ENCODE results near the gene RBM46.

The RBM46 gene

GRCh38 chr4:154781126-154781982 is at the start of gene RBM46:
Gene RBM46, plus strand, starts transcription at chr4:154781272. Its CDS starts 15,481 bp downstream, at chr4:154796753.
- peak in 2 of 10 donors; percentile 71 to 75 for DNase-seq
- intact Hi-C loops (cut with DNase I): no loop called here

DNA sequence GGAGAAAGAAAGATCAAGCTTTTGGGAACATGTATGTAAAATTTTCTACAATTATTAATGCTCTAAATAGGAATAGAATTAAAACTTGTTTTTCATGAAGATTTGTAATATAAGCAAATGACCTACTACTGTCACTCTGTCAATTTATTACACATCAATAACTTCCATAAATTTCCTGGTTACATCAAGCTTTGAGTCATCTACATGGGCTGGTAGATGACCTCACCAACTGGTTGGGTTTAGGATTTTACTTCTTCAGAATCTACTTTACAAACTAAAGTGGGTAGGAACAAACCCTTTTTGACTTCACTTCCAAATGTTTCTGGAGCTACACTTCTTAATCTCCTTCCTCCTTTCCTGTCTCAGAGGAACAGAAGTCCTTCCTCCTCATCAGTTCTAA is 49.3 kb upstream of the RBM46 start:
- no peak for DNase-seq
- intact Hi-C loops (cut with DNase I): no loop called here

DNA sequence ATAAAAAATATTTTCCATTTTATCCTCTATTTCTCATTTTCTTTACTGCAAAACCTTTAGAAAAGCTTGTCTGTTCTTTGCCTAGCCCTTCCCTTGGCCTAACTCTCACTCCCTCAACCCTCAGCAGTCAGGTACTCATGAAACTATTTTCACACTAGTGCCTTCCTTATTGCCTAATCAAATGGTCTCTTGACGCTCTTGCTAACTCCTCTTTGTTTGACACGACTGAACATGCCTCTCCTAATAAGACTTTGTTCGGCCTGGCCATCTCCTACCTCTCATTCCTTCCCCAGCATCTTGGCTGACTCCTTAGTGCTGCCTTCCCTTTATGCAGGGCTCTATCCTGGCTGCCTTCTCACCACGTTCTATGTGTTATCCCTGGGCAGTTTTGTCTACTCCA is 48.4 kb upstream of the RBM46 start:
- intact Hi-C loops (cut with DNase I): no loop called here
- no peak for DNase-seq

DNA sequence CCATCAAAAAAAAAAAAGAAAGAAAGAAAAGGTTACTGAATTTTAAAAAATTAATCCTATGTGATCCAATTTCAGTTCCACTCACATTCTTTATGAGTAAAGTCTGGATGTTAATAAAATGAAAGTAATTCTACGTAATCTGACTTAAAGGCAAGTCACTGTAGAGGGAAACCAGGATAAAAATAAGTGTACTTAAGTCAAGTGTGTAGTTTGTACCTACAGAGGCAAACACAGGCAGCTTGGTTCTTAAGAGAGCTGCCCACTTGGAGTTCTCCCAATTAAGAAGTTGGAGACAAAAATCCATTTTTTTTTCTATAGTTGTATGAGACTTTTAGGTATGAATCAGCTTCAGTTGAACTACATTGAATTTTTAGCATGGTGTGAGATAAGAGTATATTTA is 44.3 kb upstream of the RBM46 start:
- DNase-seq: no peak
- intact Hi-C loops (cut with DNase I): no loop called here

- intact Hi-C loops (cut with DNase I): no loop called here
- DNase-seq: no peak
Observed at GRCh38 chr4:154738426-154738825, 42.6 kb upstream of the RBM46 start.

- DNase-seq: no peak
- intact Hi-C loops (cut with DNase I): no loop called here
Observed at GRCh38 chr4:154739111-154739510, 42.0 kb upstream of the RBM46 start.

- peak in 1 of 10 donors; percentile 69 for DNase-seq
- intact Hi-C loops (cut with DNase I): no loop called here
Observed at GRCh38 chr4:154740462-154740861, 40.6 kb upstream of the RBM46 start.

GRCh38 chr4:154741131-154741665 is 39.9 kb upstream of the RBM46 start:
- no peak for DNase-seq
- intact Hi-C loops (cut with DNase I): no loop called here

GRCh38 chr4:154741922-154742850 is 38.9 kb upstream of the RBM46 start:
- DNase-seq: peak in 7 of 10 donors; percentile 15 to 82 (median 43)
- intact Hi-C loops (cut with DNase I): no loop called here

DNA sequence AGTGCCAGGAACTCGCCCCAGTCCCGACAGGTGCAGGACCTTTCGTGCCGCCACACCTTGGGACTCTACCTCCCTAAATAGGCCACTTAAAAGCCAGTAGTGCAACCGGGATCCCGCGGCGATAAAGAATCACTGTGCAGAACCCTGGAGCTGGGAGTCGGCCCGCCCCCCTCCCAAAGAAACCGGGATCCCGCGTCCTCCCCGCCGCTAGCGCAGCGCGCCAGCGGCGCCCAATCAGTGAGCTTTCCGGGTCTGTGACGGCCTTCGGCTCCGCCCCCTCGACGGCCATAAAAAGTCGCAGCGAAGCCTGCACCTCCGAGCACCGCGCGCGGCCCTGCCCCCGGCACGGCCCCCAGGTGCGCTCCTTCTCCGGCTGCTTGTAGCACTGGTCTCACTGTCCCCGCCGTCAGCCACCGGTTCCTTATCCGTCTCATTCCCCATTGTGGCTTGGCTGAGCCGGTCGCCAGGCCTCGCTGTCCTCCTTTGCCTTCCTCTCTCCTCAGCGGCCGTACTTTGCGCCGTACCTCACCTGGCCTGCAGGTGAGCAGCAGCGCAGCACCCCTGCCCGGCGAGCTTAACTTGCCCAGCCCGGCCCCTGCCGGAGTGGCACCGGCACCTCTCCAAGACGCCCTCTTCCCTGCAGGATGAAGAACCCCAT is 37.3 kb upstream of the RBM46 start, which contains the start of gene LRAT:
Gene LRAT (plus strand): TSS at position 318 of the 658 bp plus-strand sequence. CDS start 327 bp downstream, at position 645.
- peak in 7 of 10 donors; percentile 25 to 91 (median 64) for DNase-seq
- intact Hi-C loops (cut with DNase I): no loop called here

DNA sequence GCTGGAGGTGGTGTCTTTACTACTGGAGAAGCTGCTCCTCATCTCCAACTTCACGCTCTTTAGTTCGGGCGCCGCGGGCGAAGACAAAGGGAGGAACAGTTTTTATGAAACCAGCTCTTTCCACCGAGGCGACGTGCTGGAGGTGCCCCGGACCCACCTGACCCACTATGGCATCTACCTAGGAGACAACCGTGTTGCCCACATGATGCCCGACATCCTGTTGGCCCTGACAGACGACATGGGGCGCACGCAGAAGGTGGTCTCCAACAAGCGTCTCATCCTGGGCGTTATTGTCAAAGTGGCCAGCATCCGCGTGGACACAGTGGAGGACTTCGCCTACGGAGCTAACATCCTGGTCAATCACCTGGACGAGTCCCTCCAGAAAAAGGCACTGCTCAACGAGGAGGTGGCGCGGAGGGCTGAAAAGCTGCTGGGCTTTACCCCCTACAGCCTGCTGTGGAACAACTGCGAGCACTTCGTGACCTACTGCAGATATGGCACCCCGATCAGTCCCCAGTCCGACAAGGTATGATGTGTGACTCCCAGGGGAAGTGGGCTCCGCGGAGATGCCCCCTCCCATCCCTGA is 36.6 kb upstream of the RBM46 start:
- intact Hi-C loops (cut with DNase I): no loop called here
- DNase-seq: peak in 2 of 10 donors; percentile 51 to 74

GRCh38 chr4:154757713-154758112 is 23.4 kb upstream of the RBM46 start:
- intact Hi-C loops (cut with DNase I): no loop called here
- peak in 1 of 10 donors; percentile 66 for DNase-seq

DNA sequence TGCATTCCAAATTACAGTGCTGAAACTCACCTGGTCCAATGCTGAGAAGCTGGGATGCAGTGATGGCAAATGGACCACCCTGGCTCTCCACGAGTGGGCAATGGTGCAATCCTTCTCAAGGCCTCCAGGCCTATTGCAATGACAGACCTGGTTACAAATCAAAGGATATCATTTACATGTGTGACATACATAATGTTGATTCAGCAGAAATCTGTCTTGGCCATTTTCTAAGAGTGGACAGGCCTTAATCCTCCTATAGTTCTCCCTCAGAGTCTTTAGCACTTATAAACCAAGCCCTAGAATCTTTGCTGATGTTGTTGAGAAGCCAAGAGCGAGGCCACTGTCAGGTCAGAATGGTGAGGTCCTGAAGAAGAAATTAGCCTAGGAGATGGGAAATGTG is 20.2 kb upstream of the RBM46 start:
- intact Hi-C loops (cut with DNase I): no loop called here
- no peak for DNase-seq

- intact Hi-C loops (cut with DNase I): loop anchor here (10.0 kb wide), 1 partner anchor 223 kb away; the partner anchor contains the start of gene PLRG1
- DNase-seq: no peak
Observed at GRCh38 chr4:154778264-154778663, 2.8 kb upstream of the RBM46 start.

DNA sequence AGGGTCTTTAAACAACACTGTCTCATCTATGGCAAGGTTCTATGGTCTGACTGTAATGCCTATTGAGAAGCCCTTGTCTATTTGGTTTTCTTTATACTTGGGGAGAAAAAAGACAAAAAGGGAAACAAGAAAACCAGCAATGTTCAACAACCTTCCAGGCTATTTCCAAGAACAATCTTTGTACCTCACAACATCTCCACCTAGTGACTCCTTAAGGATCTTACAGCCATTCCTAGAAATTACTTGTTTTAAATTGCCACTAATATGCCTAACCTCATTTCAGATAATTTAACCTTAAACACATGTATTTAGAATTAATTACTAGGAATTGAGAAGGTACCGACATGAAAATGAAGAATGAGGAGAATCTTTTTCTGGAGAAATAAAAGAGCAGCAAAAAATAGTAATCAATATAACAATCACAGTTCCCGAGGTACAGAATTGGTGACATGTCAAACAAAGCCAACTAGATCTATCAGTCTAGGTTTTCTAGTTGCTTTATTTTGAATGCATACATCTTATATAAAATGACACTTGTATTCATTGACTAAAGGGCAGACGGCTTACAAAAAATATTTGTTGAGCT is 1.6 kb upstream of the RBM46 start:
- intact Hi-C loops (cut with DNase I): loop anchor here (1.0 to 10.0 kb wide), 2 partner anchors 92 to 225 kb away; partner anchors contain the start of gene PLRG1
- no peak for DNase-seq

- peak in 1 of 10 donors; percentile 53 for DNase-seq
- intact Hi-C loops (cut with DNase I): no loop called here
Observed at GRCh38 chr4:154781983-154782293, 866 bp downstream of the RBM46 start.

DNA sequence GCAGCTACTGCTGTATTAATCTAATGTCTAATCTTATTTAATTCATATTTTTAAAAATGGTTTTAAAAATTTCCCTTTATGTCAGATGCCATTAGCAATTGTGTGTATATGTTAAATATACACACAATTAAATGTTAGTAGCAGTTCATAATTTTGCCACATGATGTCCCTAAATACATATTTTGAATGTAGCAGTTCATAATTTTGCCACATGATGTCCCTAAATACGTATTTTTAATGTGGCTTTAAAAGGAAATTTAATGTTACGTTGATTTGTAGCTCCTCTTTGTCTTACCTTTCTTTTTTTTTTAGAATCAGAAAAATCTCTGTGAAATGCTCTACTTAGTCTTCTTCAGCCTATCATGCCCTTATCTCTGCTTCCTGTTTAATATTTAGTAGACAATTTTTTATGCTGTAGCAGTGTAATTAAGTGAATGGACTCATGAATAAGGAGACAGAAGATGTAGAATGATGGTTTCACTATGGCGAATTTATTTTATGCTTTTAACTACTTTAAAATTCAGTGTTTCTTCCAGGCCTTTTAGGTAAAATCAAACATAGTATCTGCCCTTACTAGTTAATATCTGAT is 26.1 kb downstream of the RBM46 start:
- intact Hi-C loops (cut with DNase I): loop anchor here (5.0 kb wide), 1 partner anchor 565 kb away; no protein-coding TSS in a partner anchor

DNA sequence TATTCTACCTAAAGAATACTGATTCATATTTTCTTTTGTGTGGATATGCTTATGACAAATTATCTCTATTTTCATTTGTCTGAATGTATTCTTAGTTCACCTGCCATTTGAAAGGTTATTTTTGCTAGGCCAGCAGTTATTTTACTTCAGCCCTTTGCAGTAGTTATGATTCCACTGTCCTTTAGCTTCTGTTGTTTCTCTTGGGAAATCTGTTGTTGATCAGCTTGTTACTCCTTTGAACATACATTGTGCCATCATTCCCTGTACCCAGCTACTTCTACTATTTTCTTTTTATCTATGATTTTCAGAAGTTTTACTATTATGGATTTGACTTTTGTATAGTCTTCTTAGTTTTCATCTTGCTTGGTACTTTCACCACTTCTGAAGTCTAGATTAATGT is 37.2 kb downstream of the RBM46 start:
- intact Hi-C loops (cut with DNase I): no loop called here

More for the DNA sequence above, 26.1 kb downstream of the RBM46 start:
- no peak for DNase-seq

DNA sequence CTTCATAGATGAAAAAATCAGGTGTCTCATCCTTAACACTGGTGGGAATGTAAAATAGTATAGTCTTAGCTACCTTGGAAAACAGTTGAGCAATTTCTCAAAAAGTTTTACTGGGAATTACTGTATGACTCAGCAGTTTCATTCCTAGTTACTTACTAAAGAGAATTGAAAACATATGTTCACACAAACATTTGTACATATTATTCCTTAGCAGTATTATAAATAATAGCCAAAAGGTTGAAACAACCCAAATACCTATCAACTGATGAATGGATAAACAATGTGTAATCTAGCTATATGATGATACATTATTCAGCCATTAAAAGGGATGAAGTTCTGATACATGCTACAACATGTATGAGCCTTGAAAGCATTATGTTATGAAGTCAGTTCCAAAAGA is 41.7 kb downstream of the RBM46 start:
- intact Hi-C loops (cut with DNase I): no loop called here
- no peak for DNase-seq

More for the DNA sequence above, 37.2 kb downstream of the RBM46 start:
- DNase-seq: no peak

Measured in posterior cingulate gyrus (tissue), 11 donors.